HL-60/S4 treated with phorbol 12-myristate 13-acetate at 8.2 ng/mL for 4 days and 3 days (cell line): Measurements from ENCODE around the gene ATXN3L.

Source experiments
- in situ Hi-C: fragments of 300-500 bp; cut with MboI; formaldehyde crosslinking; loops from 2 replicates; pipeline ENCODE4 v1.15.0; 2022; ENCODE audit warnings: low sequenced_read_pairs

Gene ATXN3L

GRCh38 chrX:13270360-13270759, 49.5 kb downstream of the ATXN3L start:
- in situ Hi-C loops: loop anchor here (25.0 kb wide), 1 partner anchor 217 kb away; no protein-coding TSS in a partner anchor

DNA sequence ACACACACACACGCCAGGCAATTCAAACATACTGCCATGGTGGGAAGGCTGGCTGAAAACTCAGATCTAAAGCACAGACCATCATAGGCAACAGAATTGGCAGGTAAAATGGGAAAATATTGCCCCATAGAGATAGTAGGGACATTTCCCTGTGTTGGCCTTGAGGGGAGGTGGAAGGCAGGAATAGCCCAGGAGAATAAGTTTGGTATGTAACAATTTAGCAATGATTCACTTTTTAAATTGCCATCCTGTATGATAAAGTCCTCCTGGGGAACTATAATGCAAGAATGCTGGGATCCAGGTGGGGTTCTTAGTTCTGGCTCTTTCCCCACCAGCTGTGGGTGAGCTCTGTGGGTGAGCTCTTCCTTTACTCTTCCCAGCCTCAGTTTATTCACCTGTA, 51.0 kb downstream of the ATXN3L start:
- in situ Hi-C loops: loop anchor here (25.0 kb wide), 1 partner anchor 218 kb away; no protein-coding TSS in a partner anchor
